Activated T-cell treated with anti-CD3 and anti-CD28 coated beads, Interleukin-2, amount 50 U/mL, for 4 hours (primary cell): ENCODE measurements around the gene RNU1-3. TPM values are rescaled to one million over a fixed set of nuclear protein-coding genes. Genes with fewer than 3 reads are reported as not detected.
"Not testable (repeated sequence)": the region's sequence is repeated elsewhere in the genome, so short reads cannot be mapped to it uniquely, and the experiment has no call there.

ENCODE experiments used
- ATAC-seq, 2 donors: fragments of 200-7000 bp; cut with Tn5 transposase; one replicate each; pipeline ENCODE4 v1.10.0; 2021
- DNase-seq: peaks from one replicate; pipeline ENCODE4 v3.0.0-alpha.2; 2020
- H3K27me3 Mint-ChIP-seq: one replicate; pipeline ENCODE4 v1.8.0; 2021; ENCODE audit warnings: low read depth, mixed read lengths
- H3K36me3 Mint-ChIP-seq: one replicate; pipeline ENCODE4 v1.8.0; 2022; ENCODE audit warnings: mixed read lengths; ENCODE audit not compliant: insufficient read depth
- H3K4me1 Mint-ChIP-seq: one replicate; pipeline ENCODE4 v1.8.0; 2021; ENCODE audit warnings: low read depth, mixed read lengths
- H3K4me3 Mint-ChIP-seq: one replicate; pipeline ENCODE4 v1.8.0; 2021; ENCODE audit warnings: mild to moderate bottlenecking, moderate library complexity, mixed read lengths
- H3K9me3 Mint-ChIP-seq: one replicate; pipeline ENCODE4 v1.8.0; 2021; ENCODE audit warnings: mixed read lengths
- total RNA-seq, 3 donors: library from RNA; stranded (reverse); gene quantifications; one replicate each; pipeline ENCODE4 v1.2.1, GENCODE V29; 2021

The RNU1-3 gene
- total RNA-seq, 3 donors from 2014 or later, result 1,321 to 1,622 (median 1,616) TPM

- not testable (repeated sequence) for H3K27me3 Mint-ChIP-seq, ATAC-seq, H3K4me3 Mint-ChIP-seq, H3K36me3 Mint-ChIP-seq, H3K9me3 Mint-ChIP-seq, H3K4me1 Mint-ChIP-seq
- peak; percentile 3 for DNase-seq
Observed at GRCh38 chr1:16642025-16642966, 24.5 kb downstream of the RNU1-3 start.

- not testable (repeated sequence) for H3K4me1 Mint-ChIP-seq, ATAC-seq, DNase-seq
Observed at GRCh38 chr1:16641159-16641975, 25.4 kb downstream of the RNU1-3 start.

GRCh38 chr1:16639091-16640031 is 27.4 kb downstream of the RNU1-3 start:
- H3K27me3 Mint-ChIP-seq, result not testable (repeated sequence)

More at GRCh38 chr1:16641159-16641975, 25.4 kb downstream of the RNU1-3 start:
- H3K36me3 Mint-ChIP-seq, H3K4me3 Mint-ChIP-seq, H3K27me3 Mint-ChIP-seq, H3K9me3 Mint-ChIP-seq: not testable (repeated sequence)

GRCh38 chr1:16637941-16638778 is 28.6 kb downstream of the RNU1-3 start:
- not testable (repeated sequence) for H3K9me3 Mint-ChIP-seq, H3K4me3 Mint-ChIP-seq, H3K36me3 Mint-ChIP-seq, ATAC-seq, H3K27me3 Mint-ChIP-seq, H3K4me1 Mint-ChIP-seq
- DNase-seq, result peak; percentile 5

More at GRCh38 chr1:16639091-16640031, 27.4 kb downstream of the RNU1-3 start:
- ATAC-seq, H3K9me3 Mint-ChIP-seq, H3K36me3 Mint-ChIP-seq, H3K4me1 Mint-ChIP-seq, H3K4me3 Mint-ChIP-seq: not testable (repeated sequence)
- peak; percentile 4 for DNase-seq

- not testable (repeated sequence) for H3K4me1 Mint-ChIP-seq, H3K27me3 Mint-ChIP-seq, H3K9me3 Mint-ChIP-seq, H3K36me3 Mint-ChIP-seq, H3K4me3 Mint-ChIP-seq, ATAC-seq
- peak; percentile 4 for DNase-seq
Observed at GRCh38 chr1:16636551-16637195, 30.1 kb downstream of the RNU1-3 start.

- not testable (repeated sequence) for H3K4me1 Mint-ChIP-seq, H3K36me3 Mint-ChIP-seq, DNase-seq, H3K4me3 Mint-ChIP-seq, ATAC-seq, H3K9me3 Mint-ChIP-seq, H3K27me3 Mint-ChIP-seq
Observed at GRCh38 chr1:16635959-16636358, 30.8 kb downstream of the RNU1-3 start.

GRCh38 chr1:16633540-16634282 is 33.0 kb downstream of the RNU1-3 start:
- not testable (repeated sequence) for ATAC-seq

GRCh38 chr1:16632044-16632850 is 34.5 kb downstream of the RNU1-3 start:
- H3K36me3 Mint-ChIP-seq, result peaks cover 28% of the 10 kb centered on the region
- ATAC-seq, H3K27me3 Mint-ChIP-seq, DNase-seq, H3K4me1 Mint-ChIP-seq, H3K4me3 Mint-ChIP-seq, H3K9me3 Mint-ChIP-seq: not testable (repeated sequence)

More at GRCh38 chr1:16633540-16634282, 33.0 kb downstream of the RNU1-3 start:
- not testable (repeated sequence) for H3K9me3 Mint-ChIP-seq, H3K4me1 Mint-ChIP-seq, H3K4me3 Mint-ChIP-seq, DNase-seq, H3K27me3 Mint-ChIP-seq
- H3K36me3 Mint-ChIP-seq, result peaks cover 21% of the 10 kb centered on the region

- Mint-ChIP-seq H3K4me1 (no peaks in the 10 kb centered on the region), H3K9me3 (no peaks in the 10 kb centered on the region), H3K4me3 (no peak overlapping the region), H3K27me3 (no peaks in the 10 kb centered on the region), H3K36me3 (peaks cover 28% of the 10 kb centered on the region)
- ATAC-seq, result no peak
- DNase-seq, result no peak
Observed at GRCh38 chr1:16631248-16632043, 35.3 kb downstream of the RNU1-3 start.

- H3K9me3 Mint-ChIP-seq, result no peaks in the 10 kb centered on the region
- no peaks in the 10 kb centered on the region for H3K27me3 Mint-ChIP-seq
- no peak for DNase-seq
- no peak for ATAC-seq
- H3K4me1 Mint-ChIP-seq, result no peaks in the 10 kb centered on the region
- peaks cover 35% of the 10 kb centered on the region for H3K36me3 Mint-ChIP-seq
- H3K4me3 Mint-ChIP-seq, result no peak overlapping the region
Observed at GRCh38 chr1:16630661-16631247, 36.0 kb downstream of the RNU1-3 start.
